Measurements from ENCODE around the gene SLC9A9.
"Not testable (repeated sequence)": the region's sequence is repeated elsewhere in the genome, so short reads cannot be mapped to it uniquely, and the experiment has no call there.

Gene SLC9A9

DNA sequence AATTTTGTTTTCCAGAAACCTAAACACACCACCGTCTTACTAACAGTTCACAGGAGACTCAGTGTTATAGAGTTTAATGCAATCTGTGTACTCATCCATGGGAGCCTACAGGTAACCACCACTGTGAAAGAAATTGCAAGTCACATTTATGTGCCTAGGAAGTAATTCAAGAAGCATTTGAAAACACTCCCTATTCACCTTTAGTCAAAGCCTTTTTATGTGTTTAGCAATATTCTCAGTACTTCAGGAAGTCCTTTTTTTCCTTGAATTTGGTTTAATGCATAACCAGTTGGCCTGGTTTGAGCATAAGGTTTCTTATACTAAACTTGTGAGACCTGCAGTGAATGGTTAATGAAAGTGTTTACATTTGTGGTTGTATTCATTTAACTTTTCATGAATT lies 382.6 kb downstream of the SLC9A9 start:
- DNase-seq (ENCODE audit: low read depth, low spot score): no peak

DNA sequence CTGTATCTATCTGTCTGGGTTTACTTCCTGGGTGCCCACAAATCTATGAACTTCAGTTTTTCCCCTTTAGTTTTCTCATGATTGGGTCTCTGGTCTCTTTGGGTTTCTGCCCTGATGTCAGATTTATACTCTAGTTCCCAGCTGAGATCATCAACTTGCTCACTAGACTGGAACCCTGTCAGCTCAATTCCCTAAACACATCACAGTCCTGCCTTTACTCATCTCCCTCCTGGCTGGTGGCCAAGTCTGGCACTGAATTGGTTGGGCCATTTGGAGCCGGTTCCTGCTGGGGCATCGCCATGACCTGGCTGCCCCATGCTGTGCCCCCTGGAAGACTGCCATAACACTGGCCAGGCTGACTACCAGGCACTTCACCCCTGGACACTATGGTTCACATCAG lies 383.4 kb downstream of the SLC9A9 start:
- DNase-seq (ENCODE audit: low read depth, low spot score): peak; percentile 24

DNA sequence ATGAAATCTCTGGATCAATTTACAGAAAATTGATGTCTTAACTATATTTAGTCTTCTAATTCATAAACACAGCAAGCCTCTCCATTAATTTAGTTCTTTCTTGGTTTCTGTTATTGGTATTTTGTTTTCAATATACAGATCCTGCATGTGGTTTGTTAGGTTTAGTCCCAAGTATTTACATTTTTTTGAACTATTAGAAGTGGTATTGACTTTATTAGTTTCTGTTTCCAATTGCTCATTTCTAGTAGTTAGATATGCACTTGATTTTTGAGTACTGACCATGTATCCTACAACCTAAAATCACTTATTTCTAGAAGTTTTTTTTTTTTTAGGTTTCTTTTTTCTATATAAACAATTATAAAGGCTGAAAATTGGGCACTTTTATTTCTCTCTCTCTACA lies 392.8 kb downstream of the SLC9A9 start:
- no peak for DNase-seq (ENCODE audit: low read depth, low spot score)

DNA sequence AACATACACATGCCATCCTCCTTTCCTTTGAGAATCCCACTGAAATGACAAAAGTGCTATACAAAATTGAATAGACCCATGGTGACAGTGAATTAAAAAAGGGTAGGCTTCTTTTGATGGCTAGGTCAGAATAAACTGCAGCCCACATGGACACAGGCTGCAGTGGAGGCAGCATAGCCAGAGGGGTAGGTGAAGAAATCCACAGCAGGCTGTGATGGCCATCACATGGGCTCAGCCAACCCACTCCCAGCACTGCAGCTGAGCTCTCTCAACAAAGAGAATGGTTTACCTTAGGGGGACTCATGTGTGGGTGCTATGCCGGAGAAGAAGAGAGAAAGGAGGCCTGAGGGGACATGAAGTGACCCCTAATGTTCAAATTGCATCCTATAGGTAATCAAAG lies 397.6 kb downstream of the SLC9A9 start:
- no peak for DNase-seq (ENCODE audit: low read depth, low spot score)

DNA sequence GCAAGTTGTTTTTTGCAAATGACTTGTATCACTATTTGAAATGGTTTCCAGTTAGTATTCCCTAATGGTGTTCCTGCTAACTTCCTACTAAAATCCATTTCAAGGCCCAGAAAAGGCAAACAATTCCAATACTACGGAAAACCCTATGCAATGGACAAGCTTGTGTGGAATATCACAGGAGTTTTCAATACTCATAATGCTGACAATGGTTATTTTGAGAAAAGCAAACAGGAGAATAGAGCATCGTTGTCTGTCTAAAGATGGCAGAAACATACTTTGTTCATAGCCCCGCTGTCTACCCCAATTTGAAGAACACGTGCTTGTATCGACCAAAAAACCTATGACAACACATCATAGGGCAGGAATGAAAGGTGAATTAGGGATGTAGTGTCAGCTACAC lies 400.8 kb downstream of the SLC9A9 start:
- no peak for DNase-seq (ENCODE audit: low read depth, low spot score)

DNA sequence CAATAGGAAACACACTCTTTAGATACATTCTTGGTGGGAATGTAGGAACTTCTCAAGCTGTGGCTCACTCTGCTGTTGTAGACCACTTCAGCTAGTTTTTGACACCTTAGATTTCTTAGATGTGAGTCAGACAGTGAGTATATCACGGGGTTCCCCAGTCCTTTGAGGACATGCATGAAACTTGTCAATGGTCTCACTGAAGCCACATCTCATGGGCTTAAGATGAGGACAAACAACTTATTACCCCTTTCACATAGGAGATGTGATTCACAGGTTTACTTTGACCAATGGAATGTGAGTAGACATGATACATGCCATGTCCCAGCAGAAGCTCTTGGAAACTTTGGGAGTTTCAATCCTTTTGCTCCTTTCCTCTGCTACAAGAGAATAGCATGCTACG lies 403.1 kb downstream of the SLC9A9 start:
- no peak for DNase-seq (ENCODE audit: low read depth, low spot score)

DNA sequence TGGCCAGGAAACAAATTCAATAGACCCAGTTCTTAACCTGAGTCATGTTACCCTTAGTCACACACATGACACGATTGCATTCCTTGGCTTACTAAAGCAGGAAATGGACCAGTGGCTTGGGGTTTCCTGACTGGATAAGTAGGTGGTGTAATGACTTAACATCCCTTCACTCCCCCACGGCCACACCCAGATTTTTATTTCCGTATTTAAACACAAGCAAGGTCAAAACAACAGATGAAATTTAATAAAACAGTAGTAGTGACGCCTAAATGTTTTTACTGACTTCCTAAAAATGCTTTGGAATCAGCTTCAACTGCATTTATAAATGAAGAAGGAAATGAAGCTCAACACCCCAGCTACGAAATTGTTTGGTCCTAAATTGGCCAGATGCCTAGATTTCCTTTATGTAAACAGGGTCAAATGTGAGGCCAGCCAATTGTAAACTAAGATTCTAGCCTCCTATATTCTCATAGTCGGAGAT lies 404.4 kb downstream of the SLC9A9 start:
- peak; percentile 44 for DNase-seq (ENCODE audit: low read depth, low spot score)

DNA sequence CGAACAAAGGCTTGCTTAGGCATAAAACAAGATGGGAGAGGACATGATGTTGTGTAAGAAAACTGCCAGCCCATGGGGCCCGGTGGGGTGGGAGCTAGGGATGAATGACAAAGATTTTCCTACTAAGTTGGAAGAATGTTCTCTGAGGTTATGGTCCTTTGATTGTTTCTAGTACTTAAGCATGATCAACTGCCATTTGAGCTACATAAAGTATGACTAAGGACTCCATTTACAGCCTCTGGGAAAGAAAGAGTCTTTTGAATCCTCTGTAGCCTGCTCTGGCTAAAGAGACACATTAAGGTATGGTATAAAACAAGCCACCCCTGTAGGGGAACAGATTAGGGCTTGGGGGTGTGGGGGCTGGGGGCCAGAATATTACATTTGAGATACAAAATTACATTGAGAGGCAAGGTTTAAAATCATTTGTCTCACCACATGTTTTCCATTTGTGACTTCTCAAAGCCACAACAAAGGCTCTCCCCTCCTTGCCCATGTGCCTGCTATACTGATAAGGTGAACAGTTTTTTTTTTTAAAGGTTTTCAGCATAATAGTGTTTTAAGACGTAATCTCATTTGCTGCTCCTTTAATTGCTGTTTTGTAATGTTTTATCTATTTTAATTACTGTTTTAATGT lies 405.3 kb downstream of the SLC9A9 start:
- no peak for DNase-seq (ENCODE audit: low read depth, low spot score)

DNA sequence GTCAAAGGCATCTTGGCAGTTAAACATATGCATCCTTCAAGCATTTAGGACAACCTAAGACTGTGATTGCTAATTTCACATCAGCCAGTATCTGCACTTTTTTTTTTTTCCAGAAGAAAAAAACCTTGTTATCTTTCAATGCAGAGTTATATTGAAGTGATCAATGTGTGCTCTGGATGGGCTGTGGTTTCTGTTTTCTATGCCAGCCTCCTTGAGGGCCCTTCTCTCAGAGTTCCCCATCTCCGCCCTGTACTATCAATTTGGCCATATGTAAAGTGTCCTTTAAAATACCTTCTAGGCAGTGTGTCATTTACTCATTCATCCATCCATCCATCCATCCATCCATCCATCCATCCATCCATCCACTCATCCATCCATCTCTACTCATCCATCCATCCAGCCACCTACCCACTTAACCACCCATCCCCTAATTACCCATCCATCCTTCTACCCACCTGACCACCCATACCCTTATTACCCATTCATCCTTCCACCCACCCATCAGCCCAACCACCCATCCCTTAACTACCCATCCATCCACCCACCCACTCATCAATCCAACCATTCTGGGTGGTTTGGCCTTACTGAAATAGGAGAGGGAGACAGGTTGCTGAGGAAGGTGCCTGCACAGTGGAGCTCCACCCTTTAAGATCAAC lies 406.6 kb downstream of the SLC9A9 start:
- DNase-seq (ENCODE audit: low read depth, low spot score): no peak

DNA sequence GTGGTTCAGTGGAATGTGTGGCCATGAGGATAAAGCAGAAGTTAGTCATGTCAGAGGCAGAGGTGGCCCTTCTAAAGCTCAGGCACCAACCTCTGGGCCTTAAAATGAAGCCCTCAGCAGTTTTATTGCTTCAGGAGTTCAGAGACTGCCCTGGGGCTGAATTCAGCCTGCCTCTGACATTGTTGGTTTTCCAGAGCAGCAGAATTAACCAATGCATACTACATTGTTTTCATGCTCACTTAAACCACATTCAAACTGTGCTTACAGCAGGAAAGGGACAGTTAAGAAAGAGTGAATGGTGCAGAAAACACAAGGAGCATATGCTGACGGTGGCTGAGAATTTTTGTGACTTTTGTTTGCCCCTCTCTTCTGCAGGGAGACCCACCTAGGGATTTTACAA lies 408.5 kb downstream of the SLC9A9 start:
- DNase-seq (ENCODE audit: low read depth, low spot score): no peak

DNA sequence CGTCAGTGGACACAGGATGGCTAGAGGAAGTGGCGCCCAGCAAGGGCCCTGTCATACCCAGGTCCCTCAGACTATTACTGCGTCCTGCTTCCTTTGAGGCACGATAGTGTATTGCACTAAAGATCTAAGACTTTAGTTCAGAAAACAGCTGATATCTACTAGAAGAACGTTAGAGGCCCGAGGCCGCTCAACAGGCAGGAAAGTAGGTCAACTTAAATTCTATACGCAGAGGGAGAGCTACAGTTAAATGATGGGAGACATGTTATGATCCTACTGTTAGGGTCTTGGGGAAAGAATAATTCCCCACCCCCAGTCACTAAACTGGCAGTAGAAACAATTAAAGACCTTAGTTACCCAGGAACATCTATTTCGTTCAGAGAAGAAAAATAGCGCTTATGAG lies 410.9 kb downstream of the SLC9A9 start:
- DNase-seq (ENCODE audit: low read depth, low spot score): no peak

DNA sequence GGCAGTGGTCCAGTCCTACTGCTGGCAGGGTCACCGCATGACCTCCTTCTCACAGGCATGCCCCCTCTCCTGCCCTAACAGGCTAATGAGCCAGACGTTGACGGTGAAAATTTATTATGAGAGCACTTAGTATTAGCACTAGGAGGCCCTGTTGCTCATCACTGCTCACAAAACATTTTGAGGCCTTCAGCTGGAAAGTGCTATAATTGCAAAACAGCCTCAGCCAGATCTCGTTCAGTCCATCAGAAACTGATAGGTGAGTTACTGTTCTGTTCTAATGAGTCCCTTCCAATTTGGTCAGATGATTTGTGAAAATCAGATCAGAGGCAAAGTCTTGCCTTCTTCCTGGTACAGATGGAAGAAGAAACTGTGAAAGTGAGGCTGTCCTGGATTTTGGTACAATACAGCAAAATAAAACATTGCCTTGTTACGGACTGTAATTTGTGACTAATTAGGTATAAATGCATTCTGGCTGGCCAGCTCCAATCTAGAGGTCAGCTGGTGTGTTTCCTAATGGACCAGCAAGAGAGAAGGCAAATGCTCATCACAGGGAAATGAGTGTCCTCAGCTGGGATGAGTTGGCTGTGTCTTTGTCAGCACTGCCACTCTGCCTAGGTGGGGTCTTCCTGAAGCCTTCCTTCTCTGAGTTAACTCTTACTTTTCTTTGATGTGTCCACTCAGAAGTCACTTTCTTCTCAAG lies 411.9 kb downstream of the SLC9A9 start:
- no peak for DNase-seq (ENCODE audit: low read depth, low spot score)

DNA sequence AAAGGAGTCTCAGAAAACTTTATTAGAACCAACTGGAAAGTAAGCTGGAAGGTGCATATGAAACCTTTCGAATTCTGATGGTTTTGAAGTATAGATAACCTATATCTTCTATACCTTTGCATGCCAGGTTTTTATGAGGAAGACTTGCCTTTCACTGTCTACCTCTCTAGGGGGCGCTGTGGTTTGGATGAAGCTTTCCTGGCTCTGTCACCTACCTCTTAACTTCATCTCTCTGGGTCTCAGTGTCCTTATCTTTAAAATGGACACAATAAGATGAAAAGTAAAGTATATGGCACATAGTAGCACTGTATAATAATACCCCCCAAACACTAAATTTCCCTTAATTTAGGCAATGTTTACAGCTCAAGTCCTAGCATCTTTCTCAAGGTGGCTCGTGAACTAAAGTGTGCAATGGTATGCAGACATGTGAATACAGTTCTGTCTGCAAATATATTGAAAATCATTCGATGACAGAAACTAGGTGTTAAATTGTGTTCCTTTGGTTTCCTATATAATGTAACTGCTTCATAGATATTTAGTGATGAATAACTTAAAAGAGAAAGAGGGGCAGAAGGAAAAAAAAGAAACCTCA lies 414.4 kb downstream of the SLC9A9 start:
- no peak for DNase-seq (ENCODE audit: low read depth, low spot score)

DNA sequence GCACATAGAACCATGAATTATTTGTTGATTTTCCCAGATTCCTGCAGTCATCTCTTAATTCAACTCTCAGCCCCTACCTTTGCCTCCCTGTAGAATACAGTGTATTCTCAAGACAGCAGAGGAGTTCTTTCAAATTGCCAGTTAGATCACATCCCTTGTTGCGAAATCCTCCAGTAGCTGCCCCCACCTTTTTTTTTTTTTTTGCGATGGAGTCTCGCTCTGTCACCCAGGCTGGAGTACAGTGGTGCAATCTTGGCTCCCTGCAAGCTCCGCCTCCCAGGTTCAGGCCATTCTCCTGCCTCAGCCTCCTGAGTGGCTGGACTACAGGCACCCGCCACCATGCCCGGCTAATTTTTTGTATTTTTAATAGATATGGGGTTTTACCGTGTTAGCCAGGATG lies 417.0 kb downstream of the SLC9A9 start:
- not testable (repeated sequence) for DNase-seq (ENCODE audit: low read depth, low spot score)

DNA sequence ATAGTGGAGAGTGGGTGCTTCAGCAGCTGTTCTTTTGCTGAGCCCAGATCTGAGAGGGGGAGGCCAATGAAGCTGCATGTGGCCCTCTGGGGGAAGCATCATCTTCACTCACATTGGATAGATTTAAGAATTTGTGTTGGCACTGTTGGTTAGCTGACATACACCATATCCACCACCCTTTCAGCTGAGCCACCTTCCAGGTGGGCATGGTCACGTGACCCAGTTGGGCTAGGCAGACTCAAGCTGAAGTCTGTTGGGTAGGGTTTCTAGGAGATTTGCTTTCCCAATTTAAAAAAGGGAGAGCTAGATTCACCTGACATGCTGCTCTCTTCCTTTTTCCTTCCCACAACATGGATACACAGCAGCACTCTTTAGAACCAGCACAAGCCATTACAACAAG lies 417.7 kb downstream of the SLC9A9 start:
- DNase-seq (ENCODE audit: low read depth, low spot score): no peak

DNA sequence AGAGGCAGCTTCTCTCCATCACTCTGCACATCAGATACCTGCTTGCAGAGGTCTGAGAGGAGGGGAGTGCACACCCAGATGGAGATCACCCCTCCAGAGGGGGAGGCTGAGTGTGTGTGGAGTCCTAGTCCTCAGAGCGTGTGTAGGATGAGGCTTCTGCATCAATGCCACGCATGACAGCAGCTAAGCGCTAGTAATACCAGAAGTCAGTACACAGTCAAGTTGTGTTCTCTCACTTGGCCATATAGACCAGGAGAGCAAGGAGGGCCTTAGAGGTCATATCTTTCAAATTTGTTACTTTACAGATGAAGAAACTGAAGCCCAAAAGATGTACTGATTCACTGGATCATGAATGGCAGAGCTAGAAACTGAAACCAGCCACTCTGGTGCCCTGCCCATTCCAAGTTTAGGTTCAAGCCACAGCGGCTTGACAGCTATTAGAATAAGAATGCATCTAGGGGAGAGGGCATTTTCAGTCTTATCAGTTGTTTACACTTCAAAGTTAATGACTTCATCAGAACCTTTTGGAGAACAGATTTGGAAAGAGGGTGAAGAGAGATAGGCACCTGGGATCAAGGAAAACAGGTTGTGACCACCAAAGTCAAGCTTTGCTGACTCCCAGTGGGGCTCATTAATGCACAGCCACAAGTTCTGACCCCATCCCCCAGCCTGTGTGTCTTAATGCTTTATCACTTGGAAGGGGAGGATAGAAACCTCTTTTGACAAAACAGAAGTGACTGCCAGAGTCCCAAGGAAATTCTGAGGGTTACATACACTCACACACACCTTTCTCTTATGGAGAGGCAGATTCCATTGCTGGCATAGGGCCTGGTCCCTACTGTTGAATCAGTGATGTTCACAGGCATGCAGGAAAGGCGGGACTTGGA lies 418.4 kb downstream of the SLC9A9 start:
- DNase-seq (ENCODE audit: low read depth, low spot score): no peak

DNA sequence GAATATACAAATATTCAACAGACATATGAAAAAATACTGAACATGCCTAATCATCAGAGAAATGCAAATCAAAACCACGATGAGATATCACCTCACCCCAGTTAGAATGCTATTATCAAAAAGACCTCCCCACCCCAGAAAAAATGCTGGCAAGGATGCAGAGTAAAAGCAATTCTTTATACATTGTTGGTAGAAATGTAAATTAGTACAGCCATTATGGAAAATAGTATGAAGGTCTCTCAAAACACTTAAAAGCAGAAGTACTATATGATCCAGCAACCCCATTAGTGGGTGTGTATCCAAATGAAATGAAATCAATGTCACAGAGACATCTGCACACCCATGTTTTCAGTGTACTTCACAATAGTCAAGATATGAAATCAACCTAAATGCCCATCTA lies 420.0 kb downstream of the SLC9A9 start:
- DNase-seq (ENCODE audit: low read depth, low spot score): no peak

DNA sequence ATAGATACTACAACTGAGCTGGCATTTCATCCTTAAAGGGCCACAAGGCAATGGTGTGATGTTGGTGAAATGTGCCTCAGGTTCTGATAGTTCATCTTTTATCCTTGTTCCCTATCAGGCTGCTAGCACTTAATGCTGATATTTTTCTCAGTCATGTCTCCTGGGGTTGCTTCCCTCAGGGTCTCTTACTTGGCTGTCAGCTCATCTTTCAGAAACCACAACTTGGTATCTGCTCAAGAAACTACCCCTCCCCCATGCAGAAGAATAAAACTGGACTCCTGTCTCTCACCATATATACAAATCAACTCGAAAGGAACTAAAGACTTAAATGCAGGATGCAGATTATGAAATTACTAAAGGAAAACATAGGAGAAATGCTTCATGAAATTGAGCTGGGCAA lies 420.6 kb downstream of the SLC9A9 start:
- no peak for DNase-seq (ENCODE audit: low read depth, low spot score)

DNA sequence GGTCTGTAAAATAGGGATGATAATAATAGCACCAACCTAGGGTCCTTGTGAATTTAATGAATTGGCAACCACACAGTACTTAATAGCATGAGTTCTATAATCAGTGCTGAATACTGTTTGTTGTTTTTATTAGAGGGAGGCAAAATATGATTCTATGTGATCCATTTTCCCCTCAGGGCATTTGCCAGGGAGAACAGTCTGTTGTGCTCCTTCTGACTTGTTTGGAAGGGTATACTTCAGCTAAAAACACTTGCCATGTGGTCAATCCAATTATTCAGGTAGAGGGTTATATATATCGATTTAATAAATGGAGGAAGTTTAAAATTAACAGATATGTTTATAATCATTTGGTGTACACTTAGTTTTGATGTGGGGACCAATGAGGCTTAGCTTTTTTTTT lies 423.4 kb downstream of the SLC9A9 start:
- DNase-seq (ENCODE audit: low read depth, low spot score): no peak

DNA sequence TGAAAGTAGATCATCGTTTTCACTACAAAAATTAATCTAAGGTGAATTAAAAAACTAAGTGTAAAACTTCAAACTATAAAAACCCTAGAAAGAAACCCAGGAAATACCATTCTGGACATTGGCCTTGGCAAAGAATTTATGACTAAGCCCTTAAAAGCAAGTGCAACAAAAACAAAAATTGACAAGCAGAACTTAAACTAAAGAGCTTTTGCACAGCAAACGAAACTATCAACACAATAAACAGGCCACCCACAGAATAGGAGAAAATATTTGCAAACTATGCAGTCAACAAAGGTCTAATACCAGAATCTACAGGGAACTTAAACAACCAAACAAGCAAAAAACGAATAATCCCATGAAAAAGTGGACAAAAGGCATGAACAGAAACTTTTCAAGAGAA lies 426.7 kb downstream of the SLC9A9 start:
- DNase-seq (ENCODE audit: low read depth, low spot score): no peak

DNA sequence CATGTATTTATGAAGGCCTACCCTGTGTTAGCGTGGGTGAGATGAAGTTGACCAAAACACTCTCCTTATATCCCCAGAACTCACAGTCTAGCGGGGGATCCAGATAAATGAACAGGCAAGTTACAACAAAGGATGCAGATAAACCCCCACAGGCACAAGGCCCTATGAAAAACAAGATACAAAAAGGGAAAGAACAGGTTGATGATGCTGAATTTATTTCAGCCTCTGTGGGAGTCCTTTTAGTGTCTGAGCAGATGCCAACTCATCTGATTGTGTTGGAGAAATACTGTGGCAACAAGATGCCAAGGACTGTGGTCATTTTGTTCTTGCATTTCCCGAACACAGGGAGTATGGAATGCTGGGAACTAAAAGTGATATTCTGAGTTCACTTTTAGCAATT lies 428.7 kb downstream of the SLC9A9 start:
- DNase-seq (ENCODE audit: low read depth, low spot score): no peak

DNA sequence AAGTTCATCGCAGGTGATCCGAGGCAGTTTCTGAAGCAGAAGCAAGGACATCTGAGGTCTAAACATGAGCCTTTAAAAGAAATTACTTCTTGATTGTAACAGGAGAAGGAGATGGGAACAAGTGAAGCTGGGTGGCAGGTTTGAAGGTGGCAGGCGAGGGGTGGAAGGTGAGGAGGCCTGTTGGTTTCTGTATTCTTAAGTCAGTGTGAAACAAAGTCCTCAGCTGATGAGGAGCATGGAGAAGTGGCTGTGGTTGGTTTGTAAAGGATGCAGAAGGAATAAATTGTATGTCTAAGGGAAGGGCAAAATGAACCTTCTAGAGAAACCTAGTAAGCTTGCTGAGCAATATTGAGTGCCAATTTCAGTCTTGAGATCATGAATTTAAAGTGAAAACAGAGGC lies 429.9 kb downstream of the SLC9A9 start:
- DNase-seq (ENCODE audit: low read depth, low spot score): no peak

All from brain pericyte (primary cell).